Mesenchymal stem cell (in vitro differentiated cells and primary cell): ENCODE results near the gene FAM78B.

ENCODE experiments used
- DNase-seq: peaks from one replicate; pipeline ENCODE4 v3.0.0-alpha.2; 2013
- H2AFZ ChIP-seq: one replicate; pipeline ENCODE4 v1.6.1; 2013; ENCODE audit warnings: low read depth, mild to moderate bottlenecking, control low read depth, inconsistent platforms, low read length, moderate library complexity
- H2AK5ac ChIP-seq: 2 replicates; pipeline ENCODE4 v1.6.1; 2013; ENCODE audit warnings: low read length, moderate library complexity, mild to moderate bottlenecking, inconsistent platforms; ENCODE audit not compliant: severe bottlenecking
- H2BK120ac ChIP-seq: one replicate; pipeline ENCODE4 v1.6.1; 2013; ENCODE audit warnings: low read depth, mild to moderate bottlenecking, inconsistent platforms, low read length, moderate library complexity
- H2BK12ac ChIP-seq, 2 experiments: one replicate each; pipeline ENCODE4 v1.6.1; 2013; ENCODE audit warnings: inconsistent platforms in 2 of 2, low read length in 2 of 2, mild to moderate bottlenecking in 2 of 2, moderate library complexity in 2 of 2, control low read depth in 1 of 2
- H2BK15ac ChIP-seq: one replicate; pipeline ENCODE4 v1.6.1; 2013; ENCODE audit warnings: mild to moderate bottlenecking, low read depth, inconsistent platforms; ENCODE audit not compliant: poor library complexity, severe bottlenecking
- H2BK5ac ChIP-seq: 2 replicates; pipeline ENCODE4 v1.6.1; 2013; ENCODE audit warnings: low read depth, mild to moderate bottlenecking, low read length, control low read depth, inconsistent platforms; ENCODE audit not compliant: poor library complexity, severe bottlenecking
- H3K14ac ChIP-seq, 2 experiments: one replicate each; pipeline ENCODE4 v1.6.1; 2013; ENCODE audit warnings: inconsistent platforms in 2 of 2, low read length in 2 of 2, control low read depth in 1 of 2, mild to moderate bottlenecking in 1 of 2, moderate library complexity in 1 of 2
- H3K18ac ChIP-seq, 2 experiments: one replicate each; pipeline ENCODE4 v1.6.1; 2013; ENCODE audit warnings: inconsistent platforms in 2 of 2, low read length in 2 of 2, control low read depth in 1 of 2, low read depth in 1 of 2, mild to moderate bottlenecking in 1 of 2
- H3K23ac ChIP-seq, 2 experiments: one replicate each; pipeline ENCODE4 v1.6.1; 2013; ENCODE audit warnings: inconsistent platforms in 2 of 2, low read length in 2 of 2, mild to moderate bottlenecking in 2 of 2, moderate library complexity in 2 of 2, control low read depth in 1 of 2
- H3K27ac ChIP-seq: 2 replicates; pipeline ENCODE4 v1.5.1; 2013; ENCODE audit warnings: mild to moderate bottlenecking, moderate library complexity, low read length, control low read depth, inconsistent platforms; ENCODE audit not compliant: poor library complexity, severe bottlenecking
- H3K27me3 ChIP-seq, 2 experiments: 2 replicates each; pipeline versions ENCODE4 v1.6.1 to v1.7.0; 2013; ENCODE audit warnings: low read length in 2 of 2, mild to moderate bottlenecking in 2 of 2, moderate library complexity in 2 of 2, control low read depth in 1 of 2, inconsistent platforms in 1 of 2; ENCODE audit not compliant: control insufficient read depth in 1 of 2, insufficient read depth in 1 of 2
- H3K36me3 ChIP-seq, 2 experiments: 2 replicates each; pipeline versions ENCODE4 v1.6.1 to v1.7.0; 2013; ENCODE audit warnings: low read length in 2 of 2, control low read depth in 1 of 2, inconsistent platforms in 1 of 2, low read depth in 1 of 2, mild to moderate bottlenecking in 1 of 2; ENCODE audit not compliant: insufficient read depth in 2 of 2, control insufficient read depth in 1 of 2
- H3K4ac ChIP-seq, 2 experiments: one replicate each; pipeline ENCODE4 v1.6.1; 2013; ENCODE audit warnings: inconsistent platforms in 2 of 2, low read length in 2 of 2, mild to moderate bottlenecking in 2 of 2, moderate library complexity in 2 of 2, control low read depth in 1 of 2, low read depth in 1 of 2
- H3K4me1 ChIP-seq: 2 replicates; pipeline ENCODE4 v1.6.1; 2013; ENCODE audit warnings: low read depth, low read length, control low read depth; ENCODE audit not compliant: control insufficient read depth, insufficient read depth
- H3K4me2 ChIP-seq: 2 replicates; pipeline ENCODE4 v1.6.1; 2013; ENCODE audit warnings: low read length, mild to moderate bottlenecking, inconsistent platforms; ENCODE audit not compliant: poor library complexity, severe bottlenecking
- H3K4me3 ChIP-seq, 2 experiments: 2 replicates each; pipeline versions ENCODE4 v1.5.1 to v1.7.0; 2013; ENCODE audit warnings: low read length in 2 of 2, mild to moderate bottlenecking in 2 of 2, control low read depth in 1 of 2, low read depth in 1 of 2; ENCODE audit not compliant: insufficient read depth in 1 of 2
- H3K79me1 ChIP-seq: replicated peaks from 2 replicates; pipeline ENCODE4 v1.6.1; 2013; ENCODE audit warnings: mild to moderate bottlenecking, control low read depth, low read length, inconsistent platforms; ENCODE audit not compliant: poor library complexity, severe bottlenecking
- H3K9ac ChIP-seq: 2 replicates; pipeline ENCODE4 v1.7.0; 2013; ENCODE audit warnings: mild to moderate bottlenecking, low read length, moderate library complexity
- H3K9me3 ChIP-seq: 2 replicates; pipeline ENCODE4 v1.7.0; 2013; ENCODE audit warnings: mild to moderate bottlenecking, low read length; ENCODE audit not compliant: control insufficient read depth
- H4K8ac ChIP-seq: one replicate; pipeline ENCODE4 v1.6.1; 2013; ENCODE audit warnings: inconsistent platforms, mild to moderate bottlenecking, low read length, moderate library complexity
- H4K91ac ChIP-seq: one replicate; pipeline ENCODE4 v1.6.1; 2013; ENCODE audit warnings: mild to moderate bottlenecking, low read length, inconsistent platforms
- WGBS: methylation state at CpG from one replicate; pipeline ENCODE4 v1.1.7; 2013; ENCODE audit warnings: mixed read lengths; 5-methylcytosine and 5-hydroxymethylcytosine counted together

The FAM78B gene

DNA sequence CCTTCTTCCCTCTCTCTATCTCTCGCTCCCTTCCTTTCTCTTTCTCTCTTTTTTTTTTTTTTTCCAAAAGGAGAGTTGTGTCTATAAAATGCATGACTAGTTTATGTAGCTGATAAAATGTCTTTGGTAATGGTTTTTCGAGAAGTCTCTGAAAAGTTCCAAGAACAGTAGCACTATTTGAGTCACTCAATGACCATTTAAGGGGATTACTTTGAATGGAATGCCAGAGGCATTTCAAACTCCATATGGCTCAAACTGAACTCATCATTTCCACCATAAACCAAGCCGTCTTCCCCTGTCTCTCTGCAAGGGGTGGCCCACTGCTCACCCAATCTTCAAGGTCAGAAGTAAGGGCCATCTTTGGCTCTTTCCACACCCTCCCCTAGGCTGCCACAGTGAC lies 93.3 kb downstream of the FAM78B start:
- H2AFZ ChIP-seq = no peak overlapping the region
- H3K4me2 ChIP-seq = no peak overlapping the region
- no peaks in the 10 kb centered on the region for H3K4me1 ChIP-seq
- H3K27me3 ChIP-seq = no peaks in the 10 kb centered on the region
- no peak overlapping the region for H3K27ac ChIP-seq
- no peak overlapping the region for H3K4ac ChIP-seq
- H4K8ac ChIP-seq = no peak overlapping the region
- no peak overlapping the region for H3K23ac ChIP-seq
- H3K4me3 ChIP-seq = no peak overlapping the region
- no peak overlapping the region for H2BK120ac ChIP-seq
- no peak overlapping the region for H3K18ac ChIP-seq
- H3K36me3 ChIP-seq = no peaks in the 10 kb centered on the region
- H3K9ac ChIP-seq = no peak overlapping the region
- no peaks in the 10 kb centered on the region for H3K79me1 ChIP-seq
- no peak overlapping the region for H3K14ac ChIP-seq
- WGBS = 41% methylated on average over 2 of the region's 3 CpGs
- no peak overlapping the region for H4K91ac ChIP-seq
- H2AK5ac ChIP-seq = no peak overlapping the region
- H3K9me3 ChIP-seq = no peaks in the 10 kb centered on the region
- DNase-seq = no peak
- no peak overlapping the region for H2BK5ac ChIP-seq
- H2BK12ac ChIP-seq = no peak overlapping the region
- no peak overlapping the region for H2BK15ac ChIP-seq

DNA sequence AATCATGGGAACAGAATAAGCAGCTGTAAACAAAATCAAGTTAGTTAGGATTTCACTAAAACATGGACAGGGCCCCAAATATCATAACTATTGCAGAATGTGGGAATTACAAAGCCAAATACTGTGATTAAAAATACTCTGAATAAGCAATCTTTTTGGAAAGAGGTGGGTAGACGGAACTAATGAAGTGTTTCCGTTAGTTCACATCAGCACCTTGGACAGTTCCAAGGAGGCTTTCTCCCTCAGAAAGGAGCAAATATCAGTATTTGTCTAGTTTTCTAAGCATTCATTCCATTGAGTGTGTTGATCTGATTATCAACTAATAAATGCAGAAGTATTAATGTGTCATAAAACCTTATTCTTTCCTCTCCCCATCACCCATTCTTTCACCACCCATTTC lies 97.4 kb downstream of the FAM78B start:
- H3K18ac ChIP-seq = no peak overlapping the region
- H3K14ac ChIP-seq = no peak overlapping the region
- H2AFZ ChIP-seq = no peak overlapping the region
- no peak overlapping the region for H4K8ac ChIP-seq
- no peak overlapping the region for H2BK15ac ChIP-seq
- H3K9ac ChIP-seq = no peak overlapping the region
- no peak overlapping the region for H2BK12ac ChIP-seq
- no peak overlapping the region for H2BK120ac ChIP-seq
- H2AK5ac ChIP-seq = no peak overlapping the region
- H3K9me3 ChIP-seq = no peaks in the 10 kb centered on the region
- H3K36me3 ChIP-seq = no peaks in the 10 kb centered on the region
- no peaks in the 10 kb centered on the region for H3K79me1 ChIP-seq
- H2BK5ac ChIP-seq = no peak overlapping the region
- no peak for DNase-seq
- H3K4me1 ChIP-seq = no peaks in the 10 kb centered on the region
- no peak overlapping the region for H3K27ac ChIP-seq
- no peak overlapping the region for H4K91ac ChIP-seq
- H3K4me3 ChIP-seq = no peak overlapping the region
- 36% methylated on average over 2 of the region's 2 CpGs for WGBS
- H3K27me3 ChIP-seq = no peaks in the 10 kb centered on the region
- no peak overlapping the region for H3K23ac ChIP-seq
- H3K4ac ChIP-seq = no peak overlapping the region
- no peak overlapping the region for H3K4me2 ChIP-seq

DNA sequence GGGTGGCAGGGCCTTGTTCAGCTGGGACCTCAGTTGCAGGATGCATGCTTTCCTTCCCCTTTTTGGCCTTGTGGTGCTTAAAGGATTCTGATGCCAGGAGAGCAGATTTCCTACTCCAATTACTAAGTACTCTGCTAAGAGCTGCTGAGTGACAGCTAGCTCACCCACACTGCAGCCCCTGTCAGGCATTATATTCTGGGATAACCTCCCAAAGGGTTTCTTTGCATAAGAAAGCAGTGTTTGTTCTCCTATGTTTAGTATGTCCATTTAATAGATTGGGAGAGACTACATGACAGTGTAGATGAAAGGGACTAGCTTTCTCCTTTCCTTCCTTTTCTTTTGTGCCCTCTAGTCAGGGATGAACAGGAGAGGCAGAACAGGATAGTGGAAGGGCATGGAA lies 100.7 kb downstream of the FAM78B start:
- H2BK15ac ChIP-seq = no peak overlapping the region
- no peak overlapping the region for H4K8ac ChIP-seq
- H3K4ac ChIP-seq = no peak overlapping the region
- no peaks in the 10 kb centered on the region for H3K4me1 ChIP-seq
- no peak overlapping the region for H3K4me2 ChIP-seq
- H3K36me3 ChIP-seq = no peaks in the 10 kb centered on the region
- no peak overlapping the region for H3K27ac ChIP-seq
- no peak overlapping the region for H2BK120ac ChIP-seq
- no peak overlapping the region for H3K18ac ChIP-seq
- no peaks in the 10 kb centered on the region for H3K27me3 ChIP-seq
- no peaks in the 10 kb centered on the region for H3K79me1 ChIP-seq
- no peak for DNase-seq
- no peak overlapping the region for H3K9ac ChIP-seq
- no peak overlapping the region for H3K14ac ChIP-seq
- H2BK5ac ChIP-seq = no peak overlapping the region
- no peak overlapping the region for H2AFZ ChIP-seq
- H3K9me3 ChIP-seq = no peaks in the 10 kb centered on the region
- no peak overlapping the region for H2BK12ac ChIP-seq
- H3K4me3 ChIP-seq = no peak overlapping the region
- H4K91ac ChIP-seq = no peak overlapping the region
- no peak overlapping the region for H3K23ac ChIP-seq
- H2AK5ac ChIP-seq = no peak overlapping the region

DNA sequence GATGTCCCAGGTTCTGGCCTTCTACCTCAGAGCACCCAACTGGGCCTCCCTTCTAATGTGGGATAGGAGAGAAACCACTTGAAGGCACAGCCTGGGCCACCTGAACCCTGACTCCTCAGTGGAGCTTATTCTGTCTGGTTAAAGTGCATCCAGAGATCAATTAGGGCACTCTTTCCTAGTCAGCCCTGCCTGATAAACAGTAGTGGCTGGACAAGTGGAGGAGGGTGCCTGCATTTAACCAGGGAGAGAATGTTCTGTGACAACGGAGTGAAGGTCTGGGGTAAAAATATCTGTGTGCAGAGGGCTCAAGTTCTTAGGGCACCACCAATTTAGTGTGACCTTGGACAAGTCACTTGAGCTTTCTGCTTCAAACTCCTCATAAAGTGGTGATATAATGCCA lies 101.8 kb downstream of the FAM78B start:
- no peak overlapping the region for H3K23ac ChIP-seq
- no peak for DNase-seq
- no peak overlapping the region for H4K91ac ChIP-seq
- no peak overlapping the region for H3K4me2 ChIP-seq
- H2AK5ac ChIP-seq = no peak overlapping the region
- no peak overlapping the region for H3K27ac ChIP-seq
- no peak overlapping the region for H3K4me3 ChIP-seq
- no peak overlapping the region for H2BK12ac ChIP-seq
- no peak overlapping the region for H3K18ac ChIP-seq
- H3K14ac ChIP-seq = no peak overlapping the region
- no peak overlapping the region for H2BK120ac ChIP-seq
- no peak overlapping the region for H3K4ac ChIP-seq
- no peak overlapping the region for H2AFZ ChIP-seq
- H3K79me1 ChIP-seq = no peaks in the 10 kb centered on the region
- WGBS = 45% methylated on average over 1 of the region's 1 CpG
- H2BK15ac ChIP-seq = no peak overlapping the region
- H3K27me3 ChIP-seq = no peaks in the 10 kb centered on the region
- H3K9me3 ChIP-seq = no peaks in the 10 kb centered on the region
- no peaks in the 10 kb centered on the region for H3K4me1 ChIP-seq
- no peaks in the 10 kb centered on the region for H3K36me3 ChIP-seq
- no peak overlapping the region for H3K9ac ChIP-seq
- no peak overlapping the region for H2BK5ac ChIP-seq
- no peak overlapping the region for H4K8ac ChIP-seq
